Neuronal stem cell (in vitro differentiated cells): ENCODE data around the gene TSBP1.

Experiments
- DNase-seq: peaks from one replicate; pipeline ENCODE4 v3.0.0-alpha.2; 2013; ENCODE audit warnings: low spot score
- H2AFZ ChIP-seq: one replicate; pipeline ENCODE4 v1.6.1; 2013; ENCODE audit warnings: mild to moderate bottlenecking, low read length, inconsistent platforms
- H2AK5ac ChIP-seq: 2 replicates; pipeline ENCODE4 v1.6.1; 2013; ENCODE audit warnings: low read depth, mild to moderate bottlenecking, inconsistent platforms, low read length, moderate library complexity, mixed read lengths
- H2BK120ac ChIP-seq: 2 replicates; pipeline ENCODE4 v1.6.1; 2013; ENCODE audit warnings: low read depth, mild to moderate bottlenecking, inconsistent platforms, low read length, moderate library complexity, mixed read lengths
- H2BK12ac ChIP-seq: one replicate; pipeline ENCODE4 v1.6.1; 2013; ENCODE audit warnings: low read length, inconsistent platforms
- H2BK15ac ChIP-seq: 2 replicates; pipeline ENCODE4 v1.6.1; 2013; ENCODE audit warnings: mild to moderate bottlenecking, low read length, inconsistent platforms, mixed read lengths
- H2BK5ac ChIP-seq: one replicate; pipeline ENCODE4 v1.6.1; 2013; ENCODE audit warnings: inconsistent platforms, mild to moderate bottlenecking, low read length, moderate library complexity
- H3K14ac ChIP-seq: one replicate; pipeline ENCODE4 v1.6.1; 2013; ENCODE audit warnings: low read length, inconsistent platforms
- H3K18ac ChIP-seq: 2 replicates; pipeline ENCODE4 v1.6.1; 2013; ENCODE audit warnings: low read length, inconsistent platforms
- H3K23ac ChIP-seq: 2 replicates; pipeline ENCODE4 v1.6.1; 2013; ENCODE audit warnings: low read depth, mild to moderate bottlenecking, mixed read lengths, low read length, inconsistent platforms; ENCODE audit not compliant: poor library complexity
- H3K27ac ChIP-seq: replicated peaks from 3 replicates; pipeline ENCODE4 v1.5.1; 2013; ENCODE audit warnings: low read length, inconsistent platforms
- H3K27me3 ChIP-seq, 3 experiments: 2 replicates each; pipeline ENCODE4 v1.6.1; 2013; ENCODE audit warnings: low read length in 3 of 3, mild to moderate bottlenecking in 2 of 3, inconsistent platforms in 1 of 3, low read depth in 1 of 3, mixed read lengths in 1 of 3, moderate library complexity in 1 of 3; ENCODE audit not compliant: control insufficient read depth in 3 of 3, insufficient read depth in 3 of 3
- H3K36me3 ChIP-seq, 2 donors: replicated peaks in 1 of 2; 2 replicates each; pipeline ENCODE4 v1.6.1; 2013; ENCODE audit warnings: low read length in 2 of 2; ENCODE audit not compliant: control insufficient read depth in 2 of 2, insufficient read depth in 2 of 2
- H3K4ac ChIP-seq: 2 replicates; pipeline ENCODE4 v1.6.1; 2013; ENCODE audit warnings: inconsistent platforms, mild to moderate bottlenecking, low read length, moderate library complexity
- H3K4me1 ChIP-seq, 2 donors: 1 replicate in 1 of 2; 2 replicates in 1 of 2; pipeline ENCODE4 v1.6.1; 2013; ENCODE audit warnings: low read length in 2 of 2, low read depth in 1 of 2; ENCODE audit not compliant: control insufficient read depth in 2 of 2, insufficient read depth in 1 of 2
- H3K4me2 ChIP-seq: one replicate; pipeline ENCODE4 v1.6.1; 2013; ENCODE audit warnings: mild to moderate bottlenecking, low read length, inconsistent platforms; ENCODE audit not compliant: insufficient read depth, poor library complexity, severe bottlenecking
- H3K4me3 ChIP-seq, 2 donors: 2 replicates each; pipeline ENCODE4 v1.5.1; 2013; ENCODE audit warnings: low read length in 2 of 2, mild to moderate bottlenecking in 2 of 2, inconsistent platforms in 1 of 2, moderate library complexity in 1 of 2
- H3K79me1 ChIP-seq: one replicate; pipeline ENCODE4 v1.6.1; 2013; ENCODE audit warnings: low read depth, mild to moderate bottlenecking, inconsistent platforms, low read length, moderate library complexity
- H3K9ac ChIP-seq: one replicate; pipeline ENCODE4 v1.6.1; 2013; ENCODE audit warnings: mild to moderate bottlenecking, low read depth, low read length, inconsistent platforms; ENCODE audit not compliant: poor library complexity
- H3K9me3 ChIP-seq, 2 donors: replicated peaks in 1 of 2; 2 replicates each; pipeline versions ENCODE3 to v1.6.1; 2013; ENCODE audit warnings: low read length in 2 of 2, mild to moderate bottlenecking in 2 of 2, inconsistent platforms in 1 of 2, low read depth in 1 of 2, mixed read lengths in 1 of 2, moderate library complexity in 1 of 2; ENCODE audit not compliant: control insufficient read depth in 2 of 2, insufficient read depth in 1 of 2
- H4K8ac ChIP-seq: one replicate; pipeline ENCODE4 v1.6.1; 2013; ENCODE audit warnings: low read depth, mild to moderate bottlenecking, inconsistent platforms, low read length, moderate library complexity
- H4K91ac ChIP-seq: one replicate; pipeline ENCODE4 v1.6.1; 2013; ENCODE audit warnings: low read length, low read depth, mild to moderate bottlenecking, inconsistent platforms; ENCODE audit not compliant: poor library complexity
- WGBS, 2 donors: extraction: QIAGEN DNeasy Blood & Tissue Kit; methylation state at CpG; one replicate each; pipeline ENCODE4 v1.1.7; 2013; ENCODE audit warnings: missing lambda C conversion rate in 2 of 2, mixed read lengths in 1 of 2; ENCODE audit not compliant: insufficient read length in 2 of 2, insufficient replicate concordance in 1 of 2; ENCODE audit errors: extremely low coverage in 2 of 2; 5-methylcytosine and 5-hydroxymethylcytosine counted together

Gene TSBP1

DNA sequence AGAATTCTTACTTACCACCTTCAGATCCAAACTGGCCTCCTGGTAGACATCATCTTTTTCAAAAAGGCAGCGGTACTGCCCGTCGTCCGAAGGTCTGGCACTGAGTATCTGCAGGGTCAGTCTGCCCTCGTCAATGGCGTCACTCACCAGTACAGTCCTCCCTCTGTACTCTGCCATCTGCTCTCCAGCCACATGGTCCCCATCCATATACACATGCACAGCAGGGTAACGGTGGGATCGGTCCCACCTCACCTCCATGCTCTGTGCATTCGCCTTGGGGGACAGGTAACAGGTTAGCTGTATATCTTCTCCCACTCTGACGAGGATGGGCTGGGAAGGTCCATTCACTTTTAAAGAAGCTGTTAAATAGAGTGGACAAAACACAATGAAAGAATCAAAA lies 24.3 kb upstream of the TSBP1 start:
- Histone ChIP-seq H3K27ac (no peak overlapping the region), H4K8ac (no peak overlapping the region), H3K4ac (no peak overlapping the region), H3K36me3 (no peaks in the 10 kb centered on the region), H3K18ac (no peak overlapping the region), H3K9ac (no peak overlapping the region), H3K79me1 (no peaks in the 10 kb centered on the region), H3K27me3 (no peaks in the 10 kb centered on the region), H2BK15ac (no peak overlapping the region), H3K23ac (no peak overlapping the region), H2BK120ac (no peak overlapping the region), H2AFZ (no peak overlapping the region), H3K4me1 (no peaks in the 10 kb centered on the region), H2BK12ac (no peak overlapping the region), H2BK5ac (no peak overlapping the region), H2AK5ac (no peak overlapping the region), H3K4me3 (no peak overlapping the region), H3K9me3 (peaks cover 0 to 2% of the 10 kb centered on the region in 2 donors), H4K91ac (no peak overlapping the region), H3K14ac (no peak overlapping the region), H3K4me2 (no peak overlapping the region)
- DNase-seq = no peak
- no CpG with 5 or more reads among the region's 10 CpGs for WGBS, 2 donors

DNA sequence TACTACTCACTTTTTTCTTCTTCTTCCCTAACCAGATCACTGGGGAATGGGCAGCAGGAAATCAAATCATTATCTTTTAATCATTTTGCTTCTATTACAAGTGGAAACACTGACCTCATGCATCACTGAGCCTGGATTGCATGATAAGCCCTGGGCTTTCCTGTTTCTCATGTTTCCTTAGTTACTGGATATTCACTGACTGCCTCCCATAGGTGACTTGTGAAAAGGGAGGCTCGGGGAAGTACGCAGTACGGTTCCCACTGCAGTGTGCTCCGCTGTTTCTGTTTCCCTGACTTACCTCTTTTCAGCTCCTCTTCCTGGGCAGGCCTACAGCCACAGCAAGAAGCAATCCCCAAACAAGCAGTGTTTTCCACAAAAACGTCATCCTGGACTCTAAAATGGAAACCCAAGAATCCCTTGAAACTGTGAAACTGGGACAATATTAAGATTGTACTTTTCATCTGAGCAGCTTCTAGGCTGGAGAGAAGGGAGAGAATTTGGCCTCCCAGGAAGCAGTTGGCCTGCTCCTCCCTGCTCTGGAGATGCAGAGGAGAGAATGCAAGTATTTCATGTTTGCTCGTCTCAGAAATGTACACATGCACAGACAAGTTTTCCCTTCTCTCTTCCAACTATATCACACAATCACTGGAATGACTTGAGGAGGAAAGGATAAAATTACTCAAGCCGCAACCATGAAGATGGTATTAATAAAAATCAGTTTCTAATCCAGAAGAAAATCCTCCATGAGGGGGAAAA lies 22.1 kb upstream of the TSBP1 start:
- Histone ChIP-seq H3K18ac (no peak overlapping the region), H2BK120ac (no peak overlapping the region), H3K4me3 (no peak overlapping the region), H4K91ac (no peak overlapping the region), H3K4ac (no peak overlapping the region), H2AK5ac (no peak overlapping the region), H2BK5ac (no peak overlapping the region), H2BK15ac (no peak overlapping the region), H3K36me3 (no peaks in the 10 kb centered on the region), H3K9me3 (no peaks in the 10 kb centered on the region), H2AFZ (no peak overlapping the region), H3K79me1 (no peaks in the 10 kb centered on the region), H4K8ac (no peak overlapping the region), H3K4me2 (no peak overlapping the region), H3K27me3 (no peaks in the 10 kb centered on the region), H3K9ac (no peak overlapping the region), H3K23ac (no peak overlapping the region), H2BK12ac (no peak overlapping the region), H3K14ac (no peak overlapping the region), H3K4me1 (no peaks in the 10 kb centered on the region), H3K27ac (no peak overlapping the region)
- no peak for DNase-seq
- WGBS, 2 donors = no CpG with 5 or more reads among the region's 7 CpGs

DNA sequence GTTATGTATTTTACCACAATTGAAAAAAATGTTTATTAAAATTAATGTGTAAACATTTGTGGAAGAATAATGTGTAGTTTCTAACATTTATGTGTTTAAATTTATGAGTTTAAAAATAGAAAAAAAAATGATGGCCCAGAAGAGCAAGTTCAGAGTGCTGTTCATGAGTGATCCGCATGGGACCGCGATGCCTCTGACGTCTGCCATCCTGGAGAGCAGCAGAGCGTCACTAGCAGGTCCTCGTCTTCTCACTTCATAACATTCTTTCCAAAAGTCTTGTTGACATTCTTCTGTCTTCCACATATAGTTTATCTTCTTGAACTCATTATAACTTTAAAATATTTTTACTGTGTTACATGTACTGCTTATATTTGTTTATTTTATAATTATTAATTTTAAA lies 19.8 kb upstream of the TSBP1 start:
- no peak overlapping the region for H2AK5ac ChIP-seq
- H2BK12ac ChIP-seq = no peak overlapping the region
- WGBS, 2 donors = no CpG with 5 or more reads among the region's 6 CpGs
- H2BK15ac ChIP-seq = no peak overlapping the region
- H3K9ac ChIP-seq = no peak overlapping the region
- H3K27me3 ChIP-seq = no peaks in the 10 kb centered on the region
- no peaks in the 10 kb centered on the region for H3K4me1 ChIP-seq
- no peak overlapping the region for H3K4me3 ChIP-seq
- H3K23ac ChIP-seq = no peak overlapping the region
- H3K79me1 ChIP-seq = no peaks in the 10 kb centered on the region
- H3K9me3 ChIP-seq = peaks cover 0 to 1% of the 10 kb centered on the region in 2 donors
- no peak overlapping the region for H4K91ac ChIP-seq
- H3K18ac ChIP-seq = no peak overlapping the region
- H2BK120ac ChIP-seq = no peak overlapping the region
- no peak overlapping the region for H3K27ac ChIP-seq
- H2BK5ac ChIP-seq = no peak overlapping the region
- H3K4ac ChIP-seq = no peak overlapping the region
- no peak overlapping the region for H3K14ac ChIP-seq
- no peak overlapping the region for H4K8ac ChIP-seq
- H3K4me2 ChIP-seq = no peak overlapping the region
- DNase-seq = no peak
- H3K36me3 ChIP-seq = no peaks in the 10 kb centered on the region
- no peak overlapping the region for H2AFZ ChIP-seq

- Histone ChIP-seq H3K23ac (no peak overlapping the region), H3K9ac (no peak overlapping the region), H3K27ac (no peak overlapping the region), H2BK12ac (no peak overlapping the region), H3K4me1 (peaks cover 0 to 1% of the 10 kb centered on the region in 2 donors), H2BK15ac (no peak overlapping the region), H3K9me3 (peaks cover 0 to 1% of the 10 kb centered on the region in 2 donors), H3K4me3 (no peak overlapping the region), H3K14ac (no peak overlapping the region), H3K18ac (no peak overlapping the region), H3K79me1 (no peaks in the 10 kb centered on the region), H2BK120ac (no peak overlapping the region), H3K36me3 (no peaks in the 10 kb centered on the region), H3K4me2 (no peak overlapping the region), H4K8ac (no peak overlapping the region), H3K4ac (no peak overlapping the region), H2AFZ (no peak overlapping the region), H3K27me3 (no peaks in the 10 kb centered on the region), H4K91ac (no peak overlapping the region), H2AK5ac (no peak overlapping the region), H2BK5ac (no peak overlapping the region)
- WGBS, 2 donors = no CpG with 5 or more reads among the region's 6 CpGs
- DNase-seq = no peak
Measured at GRCh38 chr6:32387589-32388340, 16.1 kb upstream of the TSBP1 start.
